ENCODE data around the gene OTOP1. TPM values are rescaled to one million over a fixed set of nuclear protein-coding genes. Genes with fewer than 3 reads are reported as not detected.
"Not testable (repeated sequence)": the region's sequence is repeated elsewhere in the genome, so short reads cannot be mapped to it uniquely, and the experiment has no call there.

Gene OTOP1
- total RNA-seq, 1 donor from 2014 or later = not detected

DNA sequence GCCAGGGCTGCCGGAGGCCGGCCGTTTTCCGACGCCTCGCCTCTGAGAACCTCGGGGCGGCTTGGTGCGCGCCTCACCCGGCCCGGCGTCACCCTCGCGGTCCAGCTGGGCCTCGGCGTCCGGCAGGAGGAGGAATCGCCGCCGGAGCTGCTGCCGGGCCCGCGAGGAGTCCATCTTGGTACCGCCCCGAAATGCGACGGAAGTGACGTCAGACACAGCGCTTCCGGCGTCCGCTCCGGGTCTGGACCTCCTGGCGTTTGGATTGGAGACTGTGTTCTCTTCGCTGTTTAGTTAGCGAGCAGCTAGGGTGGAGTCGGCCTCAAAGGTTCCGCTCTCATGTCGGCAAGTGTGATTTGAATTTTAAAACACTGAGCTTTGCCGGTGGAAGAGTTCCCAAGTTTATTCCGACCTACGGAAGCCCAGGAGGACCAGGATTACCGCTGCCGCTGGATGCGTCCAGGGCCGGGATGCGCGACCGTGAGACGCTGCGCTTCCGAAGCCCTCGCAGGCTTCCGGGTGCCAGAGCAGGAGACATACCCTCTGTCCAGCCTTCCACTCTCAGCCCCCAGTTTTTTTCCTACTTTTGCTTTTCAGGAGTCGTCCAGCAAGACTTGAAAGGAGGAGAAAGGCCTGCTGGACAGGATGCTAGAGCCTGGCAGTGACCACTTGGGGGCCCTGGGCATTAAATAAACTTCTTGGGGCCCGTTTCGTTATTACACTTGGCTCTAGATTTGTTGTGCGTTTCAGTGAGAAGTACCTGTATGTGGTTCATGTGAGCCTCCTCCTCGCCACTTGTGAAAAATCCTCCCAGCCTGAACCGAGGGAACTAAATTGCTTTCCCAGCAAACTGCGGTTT is 21.5 kb upstream of the OTOP1 start, which contains the start of gene TMEM128:
Gene TMEM128 (minus strand): TSS at position 195 of the 856 bp plus-strand sequence. CDS start 21 bp downstream, at position 174.
- peaks cover 12% of the 10 kb centered on the region for H3F3A ChIP-seq (ENCODE audit: low read depth)
- peaks cover 15% of the 10 kb centered on the region for H3K4me1 Mint-ChIP-seq
- no peaks in the 10 kb centered on the region for H3K9me3 ChIP-seq (ENCODE audit: low read depth)
- H3K4me2 ChIP-seq = peak within 1 kb of the TSS; percentile 98
- peak within 1 kb of the TSS; percentile 84 for H3K27ac ChIP-seq
- peaks cover 10% of the 10 kb centered on the region for H3K4me1 ChIP-seq
- no peaks in the 10 kb centered on the region for H3K9me3 Mint-ChIP-seq
- TF ChIP-seq CTCF (IDR thresholded peaks at IDR 0.05) (peak; percentile 18), EZH2 (IDR thresholded peaks at IDR 0.05) (peak; percentile 63), EZH2phosphoT487 (IDR thresholded peaks at IDR 0.05) (no peak)
- DNase-seq (ENCODE audit: low spot score) = peak; percentile 96
- H3K27me3 ChIP-seq = peaks cover 6% of the 10 kb centered on the region
- H2AFZ ChIP-seq (replicated peaks) = peak within 1 kb of the TSS; percentile 91
- H3K36me3 ChIP-seq = peaks cover 8% of the 10 kb centered on the region
- peak within 1 kb of the TSS; percentile 92 for H3K4me3 ChIP-seq
- peak within 1 kb of the TSS; percentile 89 for H3K9ac ChIP-seq
- peaks cover 14% of the 10 kb centered on the region for H3K36me3 Mint-ChIP-seq
- peaks cover 20% of the 10 kb centered on the region for H3K79me2 ChIP-seq (ENCODE audit: low read depth)
- peak within 1 kb of the TSS; percentile 92 for H3K4me3 Mint-ChIP-seq
- peak within 1 kb of the TSS; percentile 95 for H3K27ac Mint-ChIP-seq
- H3K27me3 Mint-ChIP-seq (ENCODE audit: insufficient read depth, low read depth) = peaks cover 4% of the 10 kb centered on the region
- no peaks in the 10 kb centered on the region for H4K20me1 ChIP-seq (ENCODE audit: low read depth)

- H3K27me3 ChIP-seq = peaks cover 6% of the 10 kb centered on the region
- H3K27ac Mint-ChIP-seq = peak overlapping the region; percentile 15
- peak overlapping the region; percentile 89 for H3K9ac ChIP-seq
- peaks cover 20% of the 10 kb centered on the region for H3K79me2 ChIP-seq (ENCODE audit: low read depth)
- H3K27me3 Mint-ChIP-seq (ENCODE audit: insufficient read depth, low read depth) = peaks cover 4% of the 10 kb centered on the region
- peaks cover 7% of the 10 kb centered on the region for H3F3A ChIP-seq (ENCODE audit: low read depth)
- peak overlapping the region; percentile 91 for H2AFZ ChIP-seq (replicated peaks)
- H3K4me1 ChIP-seq = peaks cover 10% of the 10 kb centered on the region
- H3K4me3 ChIP-seq = peak overlapping the region; percentile 92
- H3K4me1 Mint-ChIP-seq = peaks cover 15% of the 10 kb centered on the region
- H3K27ac ChIP-seq = peak overlapping the region; percentile 84
- H3K9me3 Mint-ChIP-seq = no peaks in the 10 kb centered on the region
- H4K20me1 ChIP-seq (ENCODE audit: low read depth) = no peaks in the 10 kb centered on the region
- H3K36me3 ChIP-seq = peaks cover 8% of the 10 kb centered on the region
- peak overlapping the region; percentile 98 for H3K4me2 ChIP-seq
- H3K9me3 ChIP-seq (ENCODE audit: low read depth) = no peaks in the 10 kb centered on the region
- no peak for DNase-seq (ENCODE audit: low spot score)
- TF ChIP-seq CTCF (IDR thresholded peaks at IDR 0.05) (no peak), EZH2 (IDR thresholded peaks at IDR 0.05) (no peak)
- H3K36me3 Mint-ChIP-seq = peaks cover 16% of the 10 kb centered on the region
- peak overlapping the region; percentile 92 for H3K4me3 Mint-ChIP-seq
Measured at GRCh38 chr4:4247696-4248028, 20.9 kb upstream of the OTOP1 start.

GRCh38 chr4:4245172-4245571 is 18.4 kb upstream of the OTOP1 start:
- Mint-ChIP-seq H3K27ac (no peak overlapping the region), H3K27me3 (ENCODE audit: insufficient read depth, low read depth) (peaks cover 4% of the 10 kb centered on the region), H3K4me1 (peaks cover 15% of the 10 kb centered on the region), H3K4me3 (no peak overlapping the region), H3K36me3 (peaks cover 18% of the 10 kb centered on the region), H3K9me3 (no peaks in the 10 kb centered on the region)
- no peak overlapping the region for H3K27ac ChIP-seq
- H3K79me2 ChIP-seq (ENCODE audit: low read depth) = peaks cover 20% of the 10 kb centered on the region
- H3K9me3 ChIP-seq (ENCODE audit: low read depth) = no peaks in the 10 kb centered on the region
- peaks cover 10% of the 10 kb centered on the region for H3K36me3 ChIP-seq
- no peaks in the 10 kb centered on the region for H3K27me3 ChIP-seq
- no peak overlapping the region for H2AFZ ChIP-seq (replicated peaks)
- no peak overlapping the region for H3K4me3 ChIP-seq
- TF ChIP-seq CTCF (IDR thresholded peaks at IDR 0.05) (no peak), EZH2 (IDR thresholded peaks at IDR 0.05) (no peak), EZH2phosphoT487 (IDR thresholded peaks at IDR 0.05) (no peak)
- H3K4me1 ChIP-seq = peaks cover 10% of the 10 kb centered on the region
- no peak for DNase-seq (ENCODE audit: low spot score)
- H4K20me1 ChIP-seq (ENCODE audit: low read depth) = no peaks in the 10 kb centered on the region
- H3K9ac ChIP-seq = no peak overlapping the region
- peaks cover 7% of the 10 kb centered on the region for H3F3A ChIP-seq (ENCODE audit: low read depth)
- no peak overlapping the region for H3K4me2 ChIP-seq

GRCh38 chr4:4239551-4239950 is 12.8 kb upstream of the OTOP1 start:
- peaks cover 19% of the 10 kb centered on the region for H3K36me3 Mint-ChIP-seq
- H4K20me1 ChIP-seq (ENCODE audit: low read depth) = not testable (repeated sequence)

More at GRCh38 chr4:4239551-4239950, 12.8 kb upstream of the OTOP1 start:
- H3K4me3 Mint-ChIP-seq; H3K4me3 ChIP-seq; H3K9me3 Mint-ChIP-seq; H3K36me3 ChIP-seq; H3K9me3 ChIP-seq (ENCODE audit: low read depth); H3F3A ChIP-seq (ENCODE audit: low read depth); H3K27me3 Mint-ChIP-seq (ENCODE audit: insufficient read depth, low read depth); H2AFZ ChIP-seq (replicated peaks); H3K4me2 ChIP-seq; H3K27ac Mint-ChIP-seq; H3K9ac ChIP-seq; H3K27ac ChIP-seq; H3K4me1 ChIP-seq; DNase-seq (ENCODE audit: low spot score); H3K4me1 Mint-ChIP-seq; H3K79me2 ChIP-seq (ENCODE audit: low read depth); H3K27me3 ChIP-seq: not testable (repeated sequence)
